ENCODE measurements around the gene TTC22. TPM values are rescaled to one million over a fixed set of nuclear protein-coding genes. Genes with fewer than 3 reads are reported as not detected.

The TTC22 gene
- total RNA-seq, 1 donor from 2014 or later: 0.17 TPM

Other genes starting within 250 kb of the TTC22 start
- gene FAM151A, start 177.8 kb downstream of the TTC22 start, total RNA-seq: 1.2 TPM
- gene MROH7, start 159.5 kb downstream of the TTC22 start, total RNA-seq: 7.0 TPM
- 13.2 TPM for gene TTC4, start 85.5 kb downstream of the TTC22 start, total RNA-seq
- gene PARS2, start 36.8 kb downstream of the TTC22 start, total RNA-seq: 4.0 TPM
- gene DHCR24, start 85.9 kb upstream of the TTC22 start, total RNA-seq: 9.8 TPM
- gene TMEM61, start 179.3 kb upstream of the TTC22 start, total RNA-seq: 0.30 TPM
- gene BSND, start 197.6 kb upstream of the TTC22 start, total RNA-seq: not detected
- gene PCSK9, start 238.2 kb upstream of the TTC22 start, total RNA-seq: not detected